ENCODE results near the gene RIOX2. TPM values are rescaled to one million over a fixed set of nuclear protein-coding genes. Genes with fewer than 3 reads are reported as not detected.

RIOX2 gene
- polyA plus RNA-seq, 1 experiment: 27.3 TPM

- H3K27ac ChIP-seq (ENCODE audit: low read depth, low read length): no peak overlapping the region
- no peak for DNase-seq (ENCODE audit: low read depth, low spot score)
- H3K4me3 ChIP-seq (ENCODE audit: low read depth, low read length): no peak overlapping the region
- CTCF ChIA-PET: no interaction called here
- TF ChIP-seq CTCF (IDR thresholded peaks at IDR 0.05; ENCODE audit: low read depth, low read length): no peak
- POLR2A ChIA-PET: no interaction called here
- no peaks in the 10 kb centered on the region for H3K27me3 ChIP-seq (ENCODE audit: control insufficient read depth, insufficient read depth, low read length)
- no peaks in the 10 kb centered on the region for H3K9me3 ChIP-seq (ENCODE audit: control insufficient read depth, insufficient read depth, low read length)
Observed at GRCh38 chr3:97957617-97958311, 14.5 kb downstream of the RIOX2 start.

- ChIA-PET POLR2A (no interaction called here), CTCF (interaction anchor here (0.9 kb wide), 1 partner anchor 15 kb away, joined by 3 read pairs; no protein-coding TSS in a partner anchor)
- no peak overlapping the region for H3K27ac ChIP-seq (ENCODE audit: low read depth, low read length)
- no peak for TF ChIP-seq CTCF (IDR thresholded peaks at IDR 0.05; ENCODE audit: low read depth, low read length)
- H3K27me3 ChIP-seq (ENCODE audit: control insufficient read depth, insufficient read depth, low read length): no peaks in the 10 kb centered on the region
- no peak overlapping the region for H3K4me3 ChIP-seq (ENCODE audit: low read depth, low read length)
- no peaks in the 10 kb centered on the region for H3K9me3 ChIP-seq (ENCODE audit: control insufficient read depth, insufficient read depth, low read length)
- no peak for DNase-seq (ENCODE audit: low read depth, low spot score)
Observed at GRCh38 chr3:97956051-97956450, 16.2 kb downstream of the RIOX2 start.

- TF ChIP-seq CTCF (IDR thresholded peaks at IDR 0.05; ENCODE audit: low read depth, low read length): no peak
- Histone ChIP-seq H3K9me3 (ENCODE audit: control insufficient read depth, insufficient read depth, low read length) (no peaks in the 10 kb centered on the region), H3K4me3 (ENCODE audit: low read depth, low read length) (no peak overlapping the region), H3K27ac (ENCODE audit: low read depth, low read length) (no peak overlapping the region), H3K27me3 (ENCODE audit: control insufficient read depth, insufficient read depth, low read length) (no peaks in the 10 kb centered on the region)
- CTCF ChIA-PET: no interaction called here
- DNase-seq (ENCODE audit: low read depth, low spot score): no peak
- POLR2A ChIA-PET: no interaction called here
Observed at GRCh38 chr3:97954228-97954827, 17.9 kb downstream of the RIOX2 start.

GRCh38 chr3:97952872-97953271 is 19.4 kb downstream of the RIOX2 start:
- Histone ChIP-seq H3K27me3 (ENCODE audit: control insufficient read depth, insufficient read depth, low read length) (no peaks in the 10 kb centered on the region), H3K4me3 (ENCODE audit: low read depth, low read length) (no peak overlapping the region), H3K9me3 (ENCODE audit: control insufficient read depth, insufficient read depth, low read length) (no peaks in the 10 kb centered on the region), H3K27ac (ENCODE audit: low read depth, low read length) (no peak overlapping the region)
- DNase-seq (ENCODE audit: low read depth, low spot score): no peak
- ChIA-PET CTCF (interaction anchor here (0.9 kb wide), 1 partner anchor 70 kb away, joined by 4 read pairs; no protein-coding TSS in a partner anchor), POLR2A (no interaction called here)
- TF ChIP-seq CTCF (IDR thresholded peaks at IDR 0.05; ENCODE audit: low read depth, low read length): no peak

- TF ChIP-seq CTCF (IDR thresholded peaks at IDR 0.05; ENCODE audit: low read depth, low read length): no peak
- CTCF ChIA-PET: interaction anchor here (0.9 kb wide), 1 partner anchor 70 kb away, joined by 4 read pairs; no protein-coding TSS in a partner anchor
- Histone ChIP-seq H3K4me3 (ENCODE audit: low read depth, low read length) (no peak overlapping the region), H3K27ac (ENCODE audit: low read depth, low read length) (no peak overlapping the region), H3K27me3 (ENCODE audit: control insufficient read depth, insufficient read depth, low read length) (no peaks in the 10 kb centered on the region), H3K9me3 (ENCODE audit: control insufficient read depth, insufficient read depth, low read length) (no peaks in the 10 kb centered on the region)
- POLR2A ChIA-PET: no interaction called here
- peak; percentile 10 for DNase-seq (ENCODE audit: low read depth, low spot score)
Observed at GRCh38 chr3:97952280-97952679, 20.0 kb downstream of the RIOX2 start.
